T-helper 22 cell (primary cell): Measurements from ENCODE around the gene CACNA1H.
"Not testable (repeated sequence)": the region's sequence is repeated elsewhere in the genome, so short reads cannot be mapped to it uniquely, and the experiment has no call there.

Source experiments
- DNase-seq: peaks from one replicate; pipeline ENCODE4 v3.0.0-alpha.2; 2020; ENCODE audit warnings: low read depth

CACNA1H gene

GRCh38 chr16:1193143-1193824 lies 40.4 kb downstream of the CACNA1H start:
- no peak for DNase-seq

- no peak for DNase-seq
Observed at GRCh38 chr16:1193825-1194581, 41.1 kb downstream of the CACNA1H start.

GRCh38 chr16:1194665-1195392 lies 41.9 kb downstream of the CACNA1H start:
- DNase-seq: no peak

- no peak for DNase-seq
Observed at GRCh38 chr16:1195393-1195666, 42.4 kb downstream of the CACNA1H start.

- DNase-seq: no peak
Observed at GRCh38 chr16:1196494-1196893, 43.6 kb downstream of the CACNA1H start.

- no peak for DNase-seq
Observed at GRCh38 chr16:1197237-1197866, 44.4 kb downstream of the CACNA1H start.

- no peak for DNase-seq
Observed at GRCh38 chr16:1198194-1198593, 45.3 kb downstream of the CACNA1H start.

GRCh38 chr16:1198671-1199346 lies 45.9 kb downstream of the CACNA1H start:
- not testable (repeated sequence) for DNase-seq

- no peak for DNase-seq
Observed at GRCh38 chr16:1199347-1200013, 46.6 kb downstream of the CACNA1H start.

GRCh38 chr16:1200014-1200627 lies 47.2 kb downstream of the CACNA1H start:
- no peak for DNase-seq

- DNase-seq: no peak
Observed at GRCh38 chr16:1201444-1201843, 48.5 kb downstream of the CACNA1H start.

- no peak for DNase-seq
Observed at GRCh38 chr16:1202274-1202673, 49.4 kb downstream of the CACNA1H start.

- no peak for DNase-seq
Observed at GRCh38 chr16:1204933-1205332, 52.0 kb downstream of the CACNA1H start.

GRCh38 chr16:1206326-1206725 lies 53.4 kb downstream of the CACNA1H start:
- DNase-seq: no peak

GRCh38 chr16:1206786-1207185 lies 53.9 kb downstream of the CACNA1H start:
- no peak for DNase-seq

GRCh38 chr16:1208239-1208830 lies 55.4 kb downstream of the CACNA1H start:
- DNase-seq: no peak

GRCh38 chr16:1209081-1209480 lies 56.2 kb downstream of the CACNA1H start:
- no peak for DNase-seq

GRCh38 chr16:1210461-1210860 lies 57.6 kb downstream of the CACNA1H start:
- DNase-seq: no peak

GRCh38 chr16:1211451-1212268 lies 58.8 kb downstream of the CACNA1H start:
- no peak for DNase-seq
